PC-9 (cell line): ENCODE data around the gene ATP6V1E1. TPM values are rescaled to one million over a fixed set of nuclear protein-coding genes. Genes with fewer than 3 reads are reported as not detected.
"Not testable (repeated sequence)": the region's sequence is repeated elsewhere in the genome, so short reads cannot be mapped to it uniquely, and the experiment has no call there.

Experiments used
- BruUV-seq: library from RNA; stranded (reverse); fragments of 400-500 nt; replicated peaks from 2 replicates; lab custom pipeline; 2021; lab: Mats Ljungman, UMichigan
- CTCF ChIA-PET: fragments of 300-600 bp; sonication (Branson Sonifier 250); formaldehyde crosslinking; loops from one replicate; lab custom pipeline; 2022; ENCODE audit warnings: antibody characterized with exemption; lab: Charles Lee
- POLR2A ChIA-PET: fragments of 300-600 bp; sonication (Branson Sonifier 250); formaldehyde crosslinking; loops from one replicate; lab custom pipeline; 2022; ENCODE audit warnings: antibody characterized with exemption; ENCODE audit not compliant: unreplicated experiment; lab: Charles Lee
- DNase-seq, 2 experiments: peaks; one replicate each; pipeline versions ENCODE4 v3.0.0 to v3.0.0-alpha.2; 2015 to 2022; ENCODE audit warnings: mixed read lengths in 1 of 2
- H2AFZ ChIP-seq: fragments of 200-600 bp; sonication (generic); 2 replicates; pipeline ENCODE4 v1.8.1; 2017; ENCODE audit warnings: antibody characterized with exemption
- H3F3A ChIP-seq: fragments of 200-600 bp; sonication (generic); 2 replicates; pipeline ENCODE4 v1.8.1; 2017; ENCODE audit warnings: antibody characterized with exemption, mild to moderate bottlenecking, low read depth; ENCODE audit not compliant: insufficient read depth
- H3K27ac ChIP-seq: fragments of 200-600 bp; sonication (generic); 2 replicates; pipeline ENCODE4 v1.6.1; 2016; ENCODE audit warnings: mixed run types
- H3K27me3 ChIP-seq: fragments of 200-600 bp; sonication (generic); 2 replicates; pipeline ENCODE4 v1.6.1; 2016; ENCODE audit warnings: low read depth, mixed run types; ENCODE audit not compliant: insufficient read depth
- H3K36me3 ChIP-seq: fragments of 200-600 bp; sonication (generic); 2 replicates; pipeline ENCODE4 v1.6.1; 2016; ENCODE audit warnings: low read depth, mixed run types
- H3K4me1 ChIP-seq: fragments of 200-600 bp; sonication (generic); replicated peaks from 2 replicates; pipeline ENCODE4 v1.6.1; 2016; ENCODE audit warnings: mixed run types; ENCODE audit not compliant: insufficient read depth
- H3K4me2 ChIP-seq: fragments of 200-600 bp; sonication (generic); 2 replicates; pipeline ENCODE4 v1.6.1; 2017; ENCODE audit warnings: mixed run types
- H3K4me3 ChIP-seq: fragments of 200-600 bp; sonication (generic); 2 replicates; pipeline ENCODE4 v1.6.1; 2016; ENCODE audit warnings: mixed run types
- H3K79me2 ChIP-seq: fragments of 200-600 bp; sonication (generic); 2 replicates; pipeline ENCODE4 v1.6.1; 2017; ENCODE audit warnings: low read depth, mixed run types
- H3K9me2 ChIP-seq: fragments of 200-600 bp; sonication (generic); 2 replicates; pipeline ENCODE4 v1.8.1; 2017; ENCODE audit warnings: mild to moderate bottlenecking; ENCODE audit not compliant: insufficient read depth
- H3K9me3 ChIP-seq: fragments of 200-600 bp; sonication (generic); 2 replicates; pipeline ENCODE4 v1.8.1; 2016; ENCODE audit warnings: low read depth; ENCODE audit not compliant: insufficient read depth
- H4K20me1 ChIP-seq: fragments of 200-600 bp; sonication (generic); 2 replicates; pipeline ENCODE4 v1.8.1; 2017; ENCODE audit not compliant: insufficient read depth
- EZH2 ChIP-seq: fragments of 200-600 bp; sonication (generic); IDR thresholded peaks from 2 replicates; pipeline ENCODE4 v1.8.0; 2017; ENCODE audit warnings: antibody characterized with exemption, low read depth
- intact Hi-C: fragments of 100-400 bp; cut with micrococcal nuclease; formaldehyde crosslinking; loops from one replicate; pipeline ENCODE4 v1.10.0; 2022; ENCODE audit not compliant: unreplicated experiment
- total RNA-seq: library from RNA; stranded (reverse); gene quantifications from 2 replicates; pipeline ENCODE4 v1.2.3, GENCODE V29; 2021
- TF ChIP-seq, protein P1 (sequence below): fragments of 200-600 bp; sonication (generic); conservative IDR thresholded peaks from 2 replicates; pipeline ENCODE4 v1.6.1; 2017; ENCODE audit warnings: mixed run types, antibody characterized with exemption, mild to moderate bottlenecking, moderate library complexity

The ATP6V1E1 gene
- total RNA-seq, 1 experiment from 2014 or later = 58.0 TPM

DNA sequence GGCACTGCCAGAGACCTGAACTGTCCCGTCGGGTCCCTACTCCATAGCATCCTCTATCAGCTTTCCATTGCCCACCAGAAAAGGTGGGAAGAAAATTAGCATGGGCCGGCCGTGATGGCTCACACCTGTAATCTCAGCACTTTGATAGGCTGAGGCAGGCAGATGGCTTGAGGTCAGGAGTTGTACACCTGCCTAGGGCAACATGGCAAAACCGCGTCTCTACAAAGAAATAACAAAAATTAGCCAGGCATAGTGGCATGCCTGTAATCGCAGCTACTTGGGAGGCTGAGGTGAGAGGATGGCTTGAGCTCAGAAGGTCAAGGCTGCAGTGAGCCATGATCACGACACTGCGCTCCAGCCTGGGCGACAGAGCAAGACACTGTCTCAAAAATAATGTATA lies 61.8 kb downstream of the ATP6V1E1 start:
- intact Hi-C loops = no loop called here
- Histone ChIP-seq H3K4me2 (no peak overlapping the region), H3K4me3 (no peak overlapping the region), H3K9me2 (no peaks in the 10 kb centered on the region), H2AFZ (no peak overlapping the region), H3F3A (no peaks in the 10 kb centered on the region), H3K4me1 (no peaks in the 10 kb centered on the region), H4K20me1 (no peaks in the 10 kb centered on the region), H3K27me3 (no peaks in the 10 kb centered on the region), H3K36me3 (no peaks in the 10 kb centered on the region), H3K79me2 (no peaks in the 10 kb centered on the region), H3K27ac (no peak overlapping the region), H3K9me3 (no peaks in the 10 kb centered on the region)
- DNase-seq = no peak
- TF ChIP-seq, protein P1, sequence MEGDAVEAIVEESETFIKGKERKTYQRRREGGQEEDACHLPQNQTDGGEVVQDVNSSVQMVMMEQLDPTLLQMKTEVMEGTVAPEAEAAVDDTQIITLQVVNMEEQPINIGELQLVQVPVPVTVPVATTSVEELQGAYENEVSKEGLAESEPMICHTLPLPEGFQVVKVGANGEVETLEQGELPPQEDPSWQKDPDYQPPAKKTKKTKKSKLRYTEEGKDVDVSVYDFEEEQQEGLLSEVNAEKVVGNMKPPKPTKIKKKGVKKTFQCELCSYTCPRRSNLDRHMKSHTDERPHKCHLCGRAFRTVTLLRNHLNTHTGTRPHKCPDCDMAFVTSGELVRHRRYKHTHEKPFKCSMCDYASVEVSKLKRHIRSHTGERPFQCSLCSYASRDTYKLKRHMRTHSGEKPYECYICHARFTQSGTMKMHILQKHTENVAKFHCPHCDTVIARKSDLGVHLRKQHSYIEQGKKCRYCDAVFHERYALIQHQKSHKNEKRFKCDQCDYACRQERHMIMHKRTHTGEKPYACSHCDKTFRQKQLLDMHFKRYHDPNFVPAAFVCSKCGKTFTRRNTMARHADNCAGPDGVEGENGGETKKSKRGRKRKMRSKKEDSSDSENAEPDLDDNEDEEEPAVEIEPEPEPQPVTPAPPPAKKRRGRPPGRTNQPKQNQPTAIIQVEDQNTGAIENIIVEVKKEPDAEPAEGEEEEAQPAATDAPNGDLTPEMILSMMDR = no peak
- no peak for TF ChIP-seq EZH2
- ChIA-PET CTCF (no interaction called here), POLR2A (no interaction called here)
- BruUV-seq = no TSS peak

DNA sequence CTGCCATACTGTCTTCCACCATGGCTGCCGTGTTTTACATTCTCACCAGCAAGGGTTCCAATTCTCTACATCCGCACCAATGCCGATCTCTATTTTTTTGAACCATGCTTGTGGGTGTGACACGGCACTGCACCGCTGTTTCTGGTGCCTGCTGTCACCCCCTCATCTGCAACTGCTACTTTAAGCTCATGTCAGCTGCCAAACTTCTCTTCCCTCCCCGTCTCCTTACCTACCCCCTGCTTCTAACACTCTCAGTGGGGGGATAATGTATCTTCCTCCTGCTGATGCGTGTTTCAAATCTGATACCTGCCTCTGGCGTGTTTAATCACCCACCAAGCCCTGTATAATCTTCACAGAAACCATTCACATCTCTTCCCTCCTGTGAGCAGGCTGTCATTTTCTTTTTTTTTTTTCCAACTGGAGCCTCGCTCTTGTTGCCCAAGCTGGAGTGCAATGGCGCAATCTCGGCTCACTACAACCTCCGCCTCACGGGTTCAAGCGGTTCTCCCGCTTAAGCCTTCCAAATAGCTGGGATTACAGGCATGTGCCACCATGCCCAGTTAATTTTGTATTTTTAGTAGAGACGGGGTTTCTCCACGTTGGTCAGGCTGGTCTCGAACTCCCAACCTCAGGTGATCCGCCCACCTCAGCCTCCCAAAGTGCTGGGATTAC lies 62.4 kb downstream of the ATP6V1E1 start:
- H3K4me2 ChIP-seq, intact Hi-C loops, H4K20me1 ChIP-seq, POLR2A ChIA-PET, H3K79me2 ChIP-seq, H3K27ac ChIP-seq, H3K4me3 ChIP-seq, H3K36me3 ChIP-seq, H3K9me3 ChIP-seq, BruUV-seq, DNase-seq, H3K4me1 ChIP-seq, CTCF ChIA-PET, H3F3A ChIP-seq, H3K9me2 ChIP-seq, H3K27me3 ChIP-seq, H2AFZ ChIP-seq: not testable (repeated sequence)

DNA sequence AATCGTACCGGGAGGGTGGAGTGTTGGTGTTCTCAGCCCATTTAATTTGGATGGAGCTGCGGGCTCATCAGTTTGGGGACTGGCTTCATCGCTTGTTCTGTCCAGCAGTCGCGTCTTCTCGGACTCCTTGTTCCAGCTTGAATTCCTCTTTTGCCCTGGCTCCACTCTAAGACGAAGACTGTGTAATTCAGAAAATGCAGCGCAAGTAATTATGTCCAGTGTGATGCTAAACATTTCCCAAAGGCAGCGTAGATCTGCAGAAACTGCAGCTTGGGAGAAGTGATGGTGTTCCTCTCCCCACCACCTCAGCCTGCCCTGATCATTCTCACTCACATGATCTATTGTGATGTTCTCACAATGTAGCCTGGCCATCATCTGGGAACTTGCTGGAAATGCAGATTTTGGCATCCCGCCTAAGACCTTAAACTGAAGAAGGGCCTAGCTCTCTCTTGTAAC lies 64.6 kb downstream of the ATP6V1E1 start:
- no peak overlapping the region for H3K4me3 ChIP-seq
- no peaks in the 10 kb centered on the region for H3K36me3 ChIP-seq
- no peak overlapping the region for H3K4me2 ChIP-seq
- no peaks in the 10 kb centered on the region for H3K79me2 ChIP-seq
- no peaks in the 10 kb centered on the region for H3K4me1 ChIP-seq
- BruUV-seq = no TSS peak
- CTCF ChIA-PET = no interaction called here
- intact Hi-C loops = no loop called here
- POLR2A ChIA-PET = no interaction called here
- no peaks in the 10 kb centered on the region for H3K9me2 ChIP-seq
- H4K20me1 ChIP-seq = no peaks in the 10 kb centered on the region
- H3K27me3 ChIP-seq = no peaks in the 10 kb centered on the region
- DNase-seq = no peak
- no peaks in the 10 kb centered on the region for H3F3A ChIP-seq
- no peak for TF ChIP-seq EZH2
- no peak overlapping the region for H2AFZ ChIP-seq
- H3K27ac ChIP-seq = no peak overlapping the region
- H3K9me3 ChIP-seq = no peaks in the 10 kb centered on the region

DNA sequence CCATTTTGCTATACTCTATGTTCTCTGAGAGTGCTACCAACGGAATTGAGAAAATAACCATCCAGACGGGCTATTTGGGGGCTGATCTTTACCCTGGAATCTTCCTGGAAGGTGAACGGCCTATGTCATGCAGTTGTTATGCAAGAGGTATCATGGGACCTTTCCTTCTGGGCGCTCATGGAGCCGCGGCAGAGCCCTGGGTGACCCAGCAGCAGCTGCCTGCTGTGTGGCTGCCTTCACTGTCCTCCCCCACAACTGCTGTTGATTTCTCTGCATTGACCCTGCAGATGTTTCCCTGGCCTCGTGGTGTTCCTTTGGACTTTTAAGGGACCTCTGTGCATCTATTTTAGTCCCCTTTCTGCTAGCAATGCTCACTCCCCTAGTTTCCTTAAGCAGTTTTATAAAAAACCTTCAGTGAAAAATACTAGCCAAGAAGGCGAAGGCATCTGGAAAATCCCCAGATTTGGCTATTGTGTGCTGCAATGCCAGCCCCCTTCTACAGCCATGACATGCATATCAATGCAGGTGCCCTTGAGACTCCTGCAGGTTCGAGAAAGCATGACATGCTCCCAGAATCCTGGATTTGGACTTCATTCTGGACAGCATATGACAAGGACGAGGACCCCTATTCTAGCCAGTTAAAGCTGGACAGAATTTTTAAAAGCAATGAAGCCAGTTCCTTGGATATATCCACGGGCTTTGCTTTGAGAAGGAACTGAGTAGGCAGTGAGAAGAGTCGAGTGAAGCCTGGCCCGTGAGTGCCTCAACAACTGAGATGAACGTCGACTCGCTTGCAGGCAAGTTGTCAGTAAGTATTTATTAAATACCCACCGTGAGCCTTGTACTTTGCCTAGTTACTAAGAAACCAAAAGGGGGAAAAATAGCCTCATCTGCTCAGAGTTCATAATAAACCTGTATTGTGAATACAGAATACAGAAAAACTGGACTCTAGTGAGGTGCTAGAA lies 65.4 kb downstream of the ATP6V1E1 start, which contains the start of gene SLC25A18:
SLC25A18 (plus strand) TSS at position 593 of the 965 bp plus-strand sequence. CDS start 16,447 bp downstream, outside the sequence.
- CTCF ChIA-PET = no interaction called here
- BruUV-seq = no TSS peak

More for the DNA sequence above, 65.4 kb downstream of the ATP6V1E1 start, which contains the start of gene SLC25A18:
- DNase-seq = no peak
- H3K9me2 ChIP-seq = no peaks in the 10 kb centered on the region
- no peak within 1 kb of the TSS for H2AFZ ChIP-seq
- intact Hi-C loops = no loop called here
- no peaks in the 10 kb centered on the region for H3F3A ChIP-seq
- H3K36me3 ChIP-seq = no peaks in the 10 kb centered on the region
- H3K4me2 ChIP-seq = no peak within 1 kb of the TSS
- no peak within 1 kb of the TSS for H3K27ac ChIP-seq
- H3K4me1 ChIP-seq = no peaks in the 10 kb centered on the region
- POLR2A ChIA-PET = no interaction called here
- H3K9me3 ChIP-seq = no peaks in the 10 kb centered on the region
- no peak within 1 kb of the TSS for H3K4me3 ChIP-seq
- TF ChIP-seq, protein P1 = no peak
- no peak for TF ChIP-seq EZH2
- no peaks in the 10 kb centered on the region for H3K79me2 ChIP-seq
- H3K27me3 ChIP-seq = no peaks in the 10 kb centered on the region
- no peaks in the 10 kb centered on the region for H4K20me1 ChIP-seq
